ENCODE results near the gene ERI3.

The ERI3 gene

DNA sequence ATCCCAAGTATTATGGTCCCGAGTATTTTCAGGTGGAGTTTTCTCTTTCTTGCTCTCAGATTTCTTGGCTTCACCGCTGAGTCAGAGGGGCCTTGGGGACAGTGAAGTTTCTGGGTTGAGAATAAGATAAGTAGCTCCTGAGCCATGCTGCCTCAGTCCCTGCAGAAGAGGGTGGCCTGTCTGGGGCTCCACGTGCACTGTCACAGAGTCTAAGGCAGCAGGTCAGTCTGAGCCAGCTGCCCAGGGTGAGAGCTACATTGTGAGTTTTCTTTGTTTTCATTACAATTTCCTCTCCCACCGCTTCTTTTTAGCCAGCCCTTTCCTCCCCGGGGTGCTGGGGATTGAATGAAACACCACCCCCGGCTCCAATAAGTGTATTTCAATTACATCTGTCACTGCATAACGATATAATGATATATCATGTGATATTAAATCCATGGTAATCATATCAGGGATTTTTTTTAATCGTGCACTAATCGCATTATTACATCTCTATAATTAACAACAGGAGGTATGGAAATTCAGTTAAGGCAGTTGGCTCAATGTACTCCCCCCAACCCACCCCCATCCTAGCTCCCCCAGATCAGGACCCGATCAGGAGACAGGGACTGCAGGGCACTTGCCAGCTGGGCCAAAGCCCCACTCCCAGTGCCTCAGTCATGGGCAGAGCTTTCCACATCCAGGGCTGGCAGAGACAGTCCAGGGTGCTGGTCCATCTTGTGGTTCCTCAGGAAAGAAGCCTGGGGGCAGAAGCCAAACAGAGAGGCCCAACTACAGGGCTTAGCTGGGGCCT, 98.1 kb downstream of the ERI3 start:
- DNase-seq (ENCODE audit: low read depth in 1 of 2, low spot score in 1 of 2) = no peak
- no peak for TF ChIP-seq JUND (IDR thresholded peaks at IDR 0.05; ENCODE audit: low read depth)
- in situ Hi-C loops (cut with HindIII; ENCODE audit: low pct_unique_long_range_greater_than_20kb, low sequenced_read_pairs) = no loop called here

DNA sequence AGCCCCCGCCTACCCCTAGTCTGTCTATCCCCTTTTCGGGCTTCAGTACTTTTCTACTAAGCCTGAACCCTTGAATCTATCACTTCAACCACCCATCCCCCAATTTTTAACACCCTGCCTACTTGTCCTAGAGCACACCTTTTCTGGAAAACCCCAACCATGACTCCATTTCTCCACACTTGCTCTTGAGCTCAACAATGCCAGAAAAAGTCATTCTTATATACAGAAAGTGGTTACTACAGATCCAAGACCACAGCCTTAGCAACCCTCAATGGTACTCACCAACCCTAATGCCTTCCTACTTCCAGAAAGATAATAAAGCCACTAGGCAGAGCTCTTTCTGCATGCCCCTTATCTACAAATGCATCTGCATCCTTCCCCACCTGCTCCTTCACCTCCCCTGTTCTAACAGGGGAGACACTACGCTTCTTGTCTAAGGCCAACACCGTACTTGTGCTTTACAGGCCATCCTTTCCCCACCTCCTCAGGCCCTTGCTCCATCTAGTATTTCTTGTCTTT, 100.6 kb downstream of the ERI3 start:
- TF ChIP-seq JUND (IDR thresholded peaks at IDR 0.05; ENCODE audit: low read depth) = no peak
- in situ Hi-C loops (cut with HindIII; ENCODE audit: low pct_unique_long_range_greater_than_20kb, low sequenced_read_pairs) = no loop called here
- no peak for DNase-seq (ENCODE audit: low read depth in 1 of 2, low spot score in 1 of 2)

DNA sequence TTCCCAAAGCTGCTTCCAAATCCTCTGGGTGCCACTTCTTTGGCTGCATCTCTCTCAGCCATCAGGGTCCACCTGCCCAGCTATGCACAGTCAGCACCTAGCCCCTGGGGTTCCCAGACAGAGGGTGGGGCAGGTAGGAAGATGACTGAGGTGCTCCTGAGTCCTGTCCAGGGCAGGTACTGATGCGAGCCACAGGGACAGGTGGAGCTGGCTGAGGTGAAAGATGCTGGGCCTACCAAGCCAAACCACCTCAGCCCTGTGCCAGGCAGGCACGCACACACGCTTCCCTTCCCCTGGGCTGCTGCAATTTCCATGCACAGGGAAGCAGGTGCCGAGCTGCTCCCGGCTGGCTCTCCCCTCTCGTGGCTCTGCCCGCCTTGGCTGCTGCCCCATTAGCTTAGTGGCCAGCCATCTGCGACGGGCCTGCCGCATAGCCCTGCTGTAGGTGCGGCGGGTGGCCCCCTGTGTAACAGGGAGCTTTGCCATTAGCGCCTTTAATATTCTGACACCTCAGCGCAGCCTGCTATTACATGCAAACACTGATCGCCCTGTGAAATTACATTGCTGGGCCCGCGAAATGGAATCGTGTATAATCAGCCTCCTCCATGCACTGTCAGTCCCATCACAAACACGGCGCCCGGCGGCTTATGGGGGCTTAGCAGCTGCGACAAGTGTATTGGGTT, 102.9 kb downstream of the ERI3 start:
- in situ Hi-C loops (cut with HindIII; ENCODE audit: low pct_unique_long_range_greater_than_20kb, low sequenced_read_pairs) = no loop called here
- DNase-seq (ENCODE audit: low read depth in 1 of 2, low spot score in 1 of 2) = no peak
- no peak for TF ChIP-seq JUND (IDR thresholded peaks at IDR 0.05; ENCODE audit: low read depth)

- in situ Hi-C loops (cut with HindIII; ENCODE audit: low pct_unique_long_range_greater_than_20kb, low sequenced_read_pairs) = no loop called here
- TF ChIP-seq JUND (IDR thresholded peaks at IDR 0.05; ENCODE audit: low read depth) = no peak
- DNase-seq (ENCODE audit: low read depth in 1 of 2, low spot score in 1 of 2) = no peak
Observed at GRCh38 chr1:44251486-44251885, 103.6 kb downstream of the ERI3 start.

DNA sequence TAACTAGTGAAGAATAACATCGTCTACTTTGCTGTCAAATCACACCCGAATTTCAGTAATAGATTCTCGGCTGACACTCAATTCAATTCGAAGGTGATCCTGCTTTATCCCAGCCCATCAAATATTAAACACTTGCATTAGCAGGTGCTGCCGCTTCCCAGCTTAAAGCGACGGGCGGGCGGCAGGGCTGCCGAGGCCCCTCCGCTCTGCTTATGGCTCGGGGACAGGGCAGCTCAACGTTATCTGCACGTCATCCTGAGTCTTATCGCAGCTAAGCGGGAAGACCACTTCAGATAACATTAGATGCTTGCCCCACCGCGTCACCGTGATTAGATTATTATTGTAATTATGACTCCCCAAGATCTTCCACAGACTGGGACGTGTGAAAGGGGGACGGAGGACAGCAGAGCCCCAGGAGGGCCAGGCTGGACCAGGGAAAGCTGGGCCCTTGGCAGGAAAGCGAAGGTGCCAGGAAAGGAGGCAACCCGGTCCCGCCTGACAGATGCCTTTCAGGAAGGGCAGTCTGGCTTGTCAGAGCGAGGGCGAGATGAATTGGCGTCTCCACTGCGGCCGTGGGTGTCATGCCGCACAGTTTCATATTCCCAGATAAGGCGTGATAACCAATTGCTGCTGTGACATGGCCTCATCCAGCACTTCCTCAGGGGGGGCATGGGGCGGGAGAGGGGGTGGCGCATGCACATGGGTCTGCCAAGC, 104.8 kb downstream of the ERI3 start:
- no peak for TF ChIP-seq JUND (IDR thresholded peaks at IDR 0.05; ENCODE audit: low read depth)
- no peak for DNase-seq (ENCODE audit: low read depth in 1 of 2, low spot score in 1 of 2)
- in situ Hi-C loops (cut with HindIII; ENCODE audit: low pct_unique_long_range_greater_than_20kb, low sequenced_read_pairs) = no loop called here

GRCh38 chr1:44249543-44249942, 105.5 kb downstream of the ERI3 start:
- no peak for TF ChIP-seq JUND (IDR thresholded peaks at IDR 0.05; ENCODE audit: low read depth)
- in situ Hi-C loops (cut with HindIII; ENCODE audit: low pct_unique_long_range_greater_than_20kb, low sequenced_read_pairs) = no loop called here
- DNase-seq (ENCODE audit: low read depth in 1 of 2, low spot score in 1 of 2) = no peak

- in situ Hi-C loops (cut with HindIII; ENCODE audit: low pct_unique_long_range_greater_than_20kb, low sequenced_read_pairs) = no loop called here
- no peak for DNase-seq (ENCODE audit: low read depth in 1 of 2, low spot score in 1 of 2)
- TF ChIP-seq JUND (IDR thresholded peaks at IDR 0.05; ENCODE audit: low read depth) = no peak
Observed at GRCh38 chr1:44246806-44247205, 108.3 kb downstream of the ERI3 start.

- in situ Hi-C loops (cut with HindIII; ENCODE audit: low pct_unique_long_range_greater_than_20kb, low sequenced_read_pairs) = no loop called here
- no peak for DNase-seq (ENCODE audit: low read depth in 1 of 2, low spot score in 1 of 2)
- TF ChIP-seq JUND (IDR thresholded peaks at IDR 0.05; ENCODE audit: low read depth) = no peak
Observed at GRCh38 chr1:44244986-44245385, 110.1 kb downstream of the ERI3 start.

- TF ChIP-seq JUND (IDR thresholded peaks at IDR 0.05; ENCODE audit: low read depth) = no peak
- in situ Hi-C loops (cut with HindIII; ENCODE audit: low pct_unique_long_range_greater_than_20kb, low sequenced_read_pairs) = no loop called here
- no peak for DNase-seq (ENCODE audit: low read depth in 1 of 2, low spot score in 1 of 2)
Observed at GRCh38 chr1:44243782-44244495, 111.1 kb downstream of the ERI3 start.

DNA sequence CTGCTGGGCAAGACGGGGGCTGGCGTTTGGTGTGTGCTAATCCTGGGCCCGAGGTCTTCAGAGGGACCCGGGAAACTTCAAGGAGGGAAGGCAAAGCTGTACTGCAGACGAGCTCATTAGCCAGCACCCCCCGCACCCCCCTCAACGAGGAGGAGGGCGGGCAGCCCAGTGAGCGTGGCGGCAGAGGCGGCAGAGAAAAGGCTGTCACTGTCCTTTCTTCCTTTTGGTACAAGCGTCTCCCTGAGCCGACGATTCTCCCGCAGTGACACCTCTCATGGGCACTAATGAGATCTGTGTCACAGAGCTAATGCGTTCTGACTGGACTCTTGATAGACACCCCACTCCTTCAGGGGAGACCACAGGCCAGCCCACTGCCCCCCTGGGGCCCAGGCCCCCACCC, 112.3 kb downstream of the ERI3 start:
- in situ Hi-C loops (cut with HindIII; ENCODE audit: low pct_unique_long_range_greater_than_20kb, low sequenced_read_pairs) = no loop called here
- TF ChIP-seq JUND (IDR thresholded peaks at IDR 0.05; ENCODE audit: low read depth) = no peak
- DNase-seq (ENCODE audit: low read depth in 1 of 2, low spot score in 1 of 2) = no peak

DNA sequence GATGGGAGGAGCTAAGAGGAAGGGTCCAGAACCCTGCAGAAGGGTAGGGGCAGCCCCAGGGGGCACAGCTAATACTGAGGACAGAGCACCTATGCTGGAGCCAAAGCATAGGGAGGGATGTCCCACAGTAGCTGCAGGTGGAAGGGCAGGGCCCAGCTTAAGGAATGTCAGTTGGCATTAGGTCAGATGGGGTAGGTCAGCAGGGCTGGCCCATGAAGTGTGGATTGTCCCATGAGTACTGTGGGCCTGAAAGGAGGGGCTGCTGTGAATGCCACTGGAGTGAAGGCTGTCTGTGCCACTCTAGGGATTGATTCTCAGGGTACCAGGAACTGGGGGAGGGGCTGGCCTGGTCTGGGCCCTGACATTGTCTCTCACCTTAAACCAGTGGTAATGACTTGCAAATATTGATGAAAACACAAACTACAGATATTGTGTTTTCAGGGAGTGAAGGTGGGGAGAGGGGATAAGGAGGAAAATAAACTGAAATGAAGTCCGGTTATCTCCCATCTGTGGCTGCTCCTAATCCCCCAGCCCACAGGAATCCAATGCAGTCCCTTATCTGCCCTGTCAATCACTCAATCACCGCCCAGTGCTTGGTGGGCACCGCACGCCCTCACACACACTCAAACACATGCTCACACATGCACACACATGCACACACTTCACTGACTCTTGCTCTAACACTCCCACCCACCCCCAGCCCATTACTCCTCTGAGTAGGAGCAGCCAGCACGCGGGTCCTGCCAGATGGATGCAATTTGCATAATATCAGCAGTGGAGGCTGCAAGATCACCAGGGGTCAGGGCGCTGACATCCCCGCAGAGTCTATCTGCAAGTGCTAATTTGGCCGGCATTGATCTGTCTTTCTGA, 114.0 kb downstream of the ERI3 start:
- no peak for DNase-seq (ENCODE audit: low read depth in 1 of 2, low spot score in 1 of 2)
- no peak for TF ChIP-seq JUND (IDR thresholded peaks at IDR 0.05; ENCODE audit: low read depth)
- in situ Hi-C loops (cut with HindIII; ENCODE audit: low pct_unique_long_range_greater_than_20kb, low sequenced_read_pairs) = no loop called here

Measured in T47D (cell line).